ENCODE data around the gene MRTFB.

MRTFB gene

GRCh38 chr16:14248791-14249190 lies 177.7 kb downstream of the MRTFB start:
- DNase-seq, result no peak

- DNase-seq, result peak; percentile 61
Measured at GRCh38 chr16:14249291-14250032, 178.3 kb downstream of the MRTFB start.

GRCh38 chr16:14251419-14251818 lies 180.3 kb downstream of the MRTFB start:
- DNase-seq, result no peak

GRCh38 chr16:14252860-14253259 lies 181.7 kb downstream of the MRTFB start:
- DNase-seq, result no peak

- DNase-seq, result no peak
Measured at GRCh38 chr16:14263011-14263410, 191.9 kb downstream of the MRTFB start.

- DNase-seq, result no peak
Measured at GRCh38 chr16:14263769-14264168, 192.7 kb downstream of the MRTFB start.

- DNase-seq, result no peak
Measured at GRCh38 chr16:14264327-14264943, 193.3 kb downstream of the MRTFB start.

- DNase-seq, result no peak
Measured at GRCh38 chr16:14268073-14268472, 197.0 kb downstream of the MRTFB start.

GRCh38 chr16:14275934-14276333 lies 204.8 kb downstream of the MRTFB start:
- DNase-seq, result no peak

- no peak for DNase-seq
Measured at GRCh38 chr16:14278749-14279148, 207.6 kb downstream of the MRTFB start.

GRCh38 chr16:14280541-14280940 lies 209.4 kb downstream of the MRTFB start:
- DNase-seq, result no peak

GRCh38 chr16:14283786-14284185 lies 212.7 kb downstream of the MRTFB start:
- DNase-seq, result no peak

GRCh38 chr16:14284371-14284770 lies 213.3 kb downstream of the MRTFB start:
- no peak for DNase-seq

- no peak for DNase-seq
Measured at GRCh38 chr16:14284930-14285512, 213.9 kb downstream of the MRTFB start.

- DNase-seq, result peak; percentile 96
Measured at GRCh38 chr16:14285513-14286367, 214.6 kb downstream of the MRTFB start.

GRCh38 chr16:14286368-14287230 lies 215.5 kb downstream of the MRTFB start:
- peak; percentile 55 for DNase-seq

- peak; percentile 53 for DNase-seq
Measured at GRCh38 chr16:14289692-14290340, 218.7 kb downstream of the MRTFB start.

GRCh38 chr16:14291286-14291685 lies 220.2 kb downstream of the MRTFB start:
- DNase-seq, result no peak

- no peak for DNase-seq
Measured at GRCh38 chr16:14292051-14292825, 221.1 kb downstream of the MRTFB start.

GRCh38 chr16:14296663-14297062 lies 225.5 kb downstream of the MRTFB start:
- no peak for DNase-seq

All from CD4-positive, alpha-beta T cell treated with Interleukin-10 for 1 hour (primary cell).